ENCODE data around the gene KRTAP4-16.

GRCh38 chr17:41121742-41122141 is 19.7 kb upstream of the KRTAP4-16 start:
- TF ChIP-seq CTCF (IDR thresholded peaks at IDR 0.05) (no peak), EZH2 (IDR thresholded peaks at IDR 0.05) (no peak), EZH2phosphoT487 (IDR thresholded peaks at IDR 0.05) (no peak)
